Kidney (tissue), 14 donors: ENCODE measurements around the gene IGSF23. TPM values are rescaled to one million over a fixed set of nuclear protein-coding genes. Genes with fewer than 3 reads are reported as not detected.
"Not testable (repeated sequence)": the region's sequence is repeated elsewhere in the genome, so short reads cannot be mapped to it uniquely, and the experiment has no call there.

Experiments
- DNase-seq, 5 donors: peaks; one replicate each; pipeline ENCODE4 v3.0.0-alpha.2; 2013 to 2020
- FAIRE-seq: peaks from 2 replicates; lab custom pipeline; 2012; peaks lifted over from hg19 to GRCh38; lab: Jason Lieb, UNC
- H3K27ac ChIP-seq, 2 donors: one replicate each; pipeline ENCODE4 v1.7.0; 2013; ENCODE audit warnings: low read depth in 2 of 2, low read length in 2 of 2, inconsistent platforms in 1 of 2
- H3K27me3 ChIP-seq: one replicate; pipeline ENCODE4 v1.7.1; 2013; ENCODE audit warnings: low read length, inconsistent platforms; ENCODE audit not compliant: control insufficient read depth, insufficient read depth
- H3K36me3 ChIP-seq, 3 donors: one replicate each; pipeline versions ENCODE4 v1.7.0 to v1.7.1; 2013; ENCODE audit warnings: low read length in 3 of 3, control low read depth in 1 of 3, inconsistent platforms in 1 of 3; ENCODE audit not compliant: insufficient read depth in 3 of 3, control insufficient read depth in 2 of 3
- H3K4me1 ChIP-seq, 3 donors: one replicate each; pipeline versions ENCODE4 v1.7.0 to v1.7.1; 2013; ENCODE audit warnings: low read length in 3 of 3, inconsistent platforms in 1 of 3, low read depth in 1 of 3; ENCODE audit not compliant: control insufficient read depth in 2 of 3, insufficient read depth in 2 of 3
- H3K4me3 ChIP-seq, 3 donors: one replicate each; pipeline versions ENCODE4 v1.7.0 to v1.8.1; 2013; ENCODE audit warnings: low read length in 3 of 3, control low read depth in 1 of 3, inconsistent platforms in 1 of 3
- H3K9ac ChIP-seq, 3 donors: one replicate each; pipeline versions ENCODE4 v1.7.0 to v1.7.1; 2013; ENCODE audit warnings: low read length in 3 of 3, control low read depth in 1 of 3, inconsistent platforms in 1 of 3
- H3K9me3 ChIP-seq, 3 donors: one replicate each; pipeline versions ENCODE4 v1.7.0 to v1.7.1; 2013; ENCODE audit warnings: low read length in 3 of 3, control low read depth in 1 of 3, inconsistent platforms in 1 of 3; ENCODE audit not compliant: control insufficient read depth in 2 of 3, insufficient read depth in 1 of 3
- intact Hi-C: fragments of 100-400 bp; cut with DNase I; formaldehyde crosslinking; loops from one replicate; pipeline ENCODE4 v1.11.1; 2022
- polyA plus RNA-seq: library from polyadenylated mRNA; stranded (reverse); fragments of 350-450 nt; fragmentation: Illumina TruSeq; extraction: RNeasy Lipid Tissue Mini Kit (QIAGEN cat#74804); gene quantifications from one replicate; pipeline ENCODE4 v1.2.3, GENCODE V29; 2014; ENCODE audit warnings: low read depth, low replicate concordance; ENCODE audit not compliant: insufficient read depth
- total RNA-seq: library from RNA; stranded (reverse); fragmentation: NEBNext Ultra II Directional; extraction: Animal tissue kit (Norgen Biotek cat#: 25700); gene quantifications from one replicate; pipeline ENCODE4 v1.2.1, GENCODE V29; 2021
- TF ChIP-seq, protein P1 (sequence below): IDR thresholded peaks from 3 replicates; pipeline ENCODE4 v1.5.1; 2012; ENCODE audit warnings: mild to moderate bottlenecking, moderate library complexity, borderline replicate concordance; ENCODE audit not compliant: insufficient read depth; ENCODE audit errors: extremely low read depth
- donor health status: control.
- donor health status: control.
- donor health status: control.
- donor health status: control.
- donor health status: control.
- donor health status: DM: yes; HTN: yes; CAD: no.
- donor health status: Normal renal cell carcinoma (clear cell type).

Gene IGSF23
- total and polyA plus RNA-seq, 2 donors from 2014 or later: not detected

GRCh38 chr19:44682807-44683206 lies 69.4 kb downstream of the IGSF23 start:
- Histone ChIP-seq H3K27me3 (no peaks in the 10 kb centered on the region), H3K27ac (no peak overlapping the region), H3K4me1 (peaks cover 0 to 3% (median 0%) of the 10 kb centered on the region in 3 donors), H3K4me3 (no peak overlapping the region), H3K36me3 (no peaks in the 10 kb centered on the region), H3K9ac (no peak overlapping the region), H3K9me3 (no peaks in the 10 kb centered on the region)
- TF ChIP-seq, protein P1, sequence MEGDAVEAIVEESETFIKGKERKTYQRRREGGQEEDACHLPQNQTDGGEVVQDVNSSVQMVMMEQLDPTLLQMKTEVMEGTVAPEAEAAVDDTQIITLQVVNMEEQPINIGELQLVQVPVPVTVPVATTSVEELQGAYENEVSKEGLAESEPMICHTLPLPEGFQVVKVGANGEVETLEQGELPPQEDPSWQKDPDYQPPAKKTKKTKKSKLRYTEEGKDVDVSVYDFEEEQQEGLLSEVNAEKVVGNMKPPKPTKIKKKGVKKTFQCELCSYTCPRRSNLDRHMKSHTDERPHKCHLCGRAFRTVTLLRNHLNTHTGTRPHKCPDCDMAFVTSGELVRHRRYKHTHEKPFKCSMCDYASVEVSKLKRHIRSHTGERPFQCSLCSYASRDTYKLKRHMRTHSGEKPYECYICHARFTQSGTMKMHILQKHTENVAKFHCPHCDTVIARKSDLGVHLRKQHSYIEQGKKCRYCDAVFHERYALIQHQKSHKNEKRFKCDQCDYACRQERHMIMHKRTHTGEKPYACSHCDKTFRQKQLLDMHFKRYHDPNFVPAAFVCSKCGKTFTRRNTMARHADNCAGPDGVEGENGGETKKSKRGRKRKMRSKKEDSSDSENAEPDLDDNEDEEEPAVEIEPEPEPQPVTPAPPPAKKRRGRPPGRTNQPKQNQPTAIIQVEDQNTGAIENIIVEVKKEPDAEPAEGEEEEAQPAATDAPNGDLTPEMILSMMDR: no peak
- intact Hi-C loops: no loop called here
- FAIRE-seq: no peak
- DNase-seq: no peak

DNA sequence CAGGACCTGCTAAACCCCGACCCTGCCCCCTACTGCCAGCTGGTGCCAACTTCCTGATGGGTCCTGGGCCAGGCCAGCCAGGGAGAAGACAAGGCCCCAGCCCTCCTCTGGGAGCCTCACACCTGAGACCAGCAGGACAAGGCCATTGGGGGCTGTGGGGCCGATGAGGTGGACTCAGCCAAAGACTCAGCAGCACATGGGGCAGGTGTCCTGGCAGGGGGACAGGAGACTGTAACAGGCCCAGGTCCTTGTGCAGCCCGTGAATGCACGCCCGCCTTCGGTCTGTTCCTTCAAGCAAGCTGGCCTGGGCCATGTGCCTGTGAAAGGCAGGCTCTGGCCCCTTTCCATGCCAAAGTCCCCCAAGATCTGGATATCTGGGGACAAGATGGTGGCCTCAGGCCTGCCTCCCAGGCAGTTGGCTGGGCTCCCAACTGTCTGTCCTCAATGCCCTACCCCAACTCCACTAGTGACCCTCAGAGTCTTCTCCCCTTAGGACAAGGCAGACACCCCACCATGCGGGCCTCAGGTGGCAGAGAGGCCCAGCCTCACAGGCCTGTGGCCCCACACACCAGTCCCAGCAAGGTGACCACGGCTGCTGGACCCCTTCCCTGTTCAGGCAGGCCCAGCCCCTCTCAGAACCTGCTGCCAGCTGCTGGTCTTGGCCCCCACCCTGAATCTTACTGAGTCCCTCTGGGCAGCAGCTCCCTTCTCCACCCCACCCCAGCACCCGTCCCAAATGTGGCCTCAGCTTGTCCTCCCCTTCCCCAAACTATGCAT lies 70.3 kb downstream of the IGSF23 start:
- H3K4me3 ChIP-seq: no peak overlapping the region
- no peak overlapping the region for H3K27ac ChIP-seq
- no peaks in the 10 kb centered on the region for H3K9me3 ChIP-seq
- no peak for DNase-seq
- TF ChIP-seq, protein P1: no peak
- no peaks in the 10 kb centered on the region for H3K36me3 ChIP-seq
- H3K4me1 ChIP-seq: peaks cover 0 to 3% (median 0%) of the 10 kb centered on the region in 3 donors
- no peaks in the 10 kb centered on the region for H3K27me3 ChIP-seq
- FAIRE-seq: no peak
- intact Hi-C loops: no loop called here
- no peak overlapping the region for H3K9ac ChIP-seq

DNA sequence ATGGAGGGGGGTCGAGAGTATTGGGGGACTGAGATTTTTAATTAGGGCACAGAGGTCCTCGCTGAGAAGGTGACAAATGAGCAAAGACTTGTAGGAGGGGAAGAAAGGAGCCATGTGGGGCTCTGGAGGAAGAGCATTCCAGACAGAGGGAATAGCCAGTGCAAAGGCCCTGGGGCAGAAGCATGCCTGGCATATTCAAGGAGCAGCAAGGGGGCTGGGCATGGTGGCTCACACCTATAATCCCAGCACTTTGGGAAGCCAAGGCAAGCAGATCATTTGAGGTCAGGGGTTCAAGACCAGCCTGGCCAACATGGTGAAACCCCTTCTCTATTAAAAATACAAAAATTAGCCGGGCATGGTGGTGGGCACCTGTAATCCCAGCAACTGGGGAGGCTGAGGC lies 71.0 kb downstream of the IGSF23 start:
- H3K27ac ChIP-seq: not testable (repeated sequence)

GRCh38 chr19:44684892-44685863 lies 71.8 kb downstream of the IGSF23 start:
- Histone ChIP-seq H3K27me3 (no peaks in the 10 kb centered on the region), H3K4me1 (peaks cover 0 to 6% (median 4%) of the 10 kb centered on the region in 3 donors), H3K9me3 (no peaks in the 10 kb centered on the region), H3K27ac (peak overlapping the region; percentile 51 to 60), H3K36me3 (no peaks in the 10 kb centered on the region), H3K4me3 (no peak overlapping the region), H3K9ac (no peak overlapping the region)
- TF ChIP-seq, protein P1: no peak
- intact Hi-C loops: no loop called here
- no peak for FAIRE-seq
- DNase-seq: peak in 3 of 5 donors; percentile 34 to 77 (median 47)

More for the DNA sequence above, 71.0 kb downstream of the IGSF23 start:
- H3K9me3 ChIP-seq, intact Hi-C loops, FAIRE-seq, H3K4me1 ChIP-seq, H3K27me3 ChIP-seq, H3K9ac ChIP-seq, H3K4me3 ChIP-seq, H3K36me3 ChIP-seq, DNase-seq: not testable (repeated sequence)
